BLaER1 treated with 17β-estradiol and CSF1 and Interleukin-3, amounts not matched to agents 10 nM and 100 nM (cell line): Measurements from ENCODE around the gene ACOX1.

Experiments used
- H3K27ac ChIP-seq, 11 experiments: shearing (Covaris generic); formaldehyde crosslinking; 2 replicates each; pipeline ENCODE4 v1.8.1; 2022
- H3K27me3 ChIP-seq, 11 experiments: shearing (Covaris generic); formaldehyde crosslinking; 2 replicates each; pipeline ENCODE4 v1.8.1; 2022
- H3K36me3 ChIP-seq, 11 experiments: shearing (Covaris generic); formaldehyde crosslinking; 2 replicates each; pipeline ENCODE4 v1.8.1; 2022
- H3K4me1 ChIP-seq, 10 experiments: shearing (Covaris generic); formaldehyde crosslinking; 2 replicates each; pipeline ENCODE4 v1.8.1; 2022
- H3K4me2 ChIP-seq, 11 experiments: shearing (Covaris generic); formaldehyde crosslinking; 2 replicates each; pipeline ENCODE4 v1.8.1; 2022
- H3K4me3 ChIP-seq, 10 experiments: shearing (Covaris generic); formaldehyde crosslinking; 2 replicates each; pipeline ENCODE4 v1.8.1; 2022
- H3K9ac ChIP-seq, 11 experiments: shearing (Covaris generic); formaldehyde crosslinking; 2 replicates each; pipeline ENCODE4 v1.8.1; 2022
- H3K9me3 ChIP-seq, 11 experiments: shearing (Covaris generic); formaldehyde crosslinking; replicated peaks in 1 of 11; 2 replicates each; pipeline ENCODE4 v1.8.1; 2022
- H4K20me1 ChIP-seq, 11 experiments: shearing (Covaris generic); formaldehyde crosslinking; 2 replicates each; pipeline ENCODE4 v1.8.1; 2022
- Cebpa-rat ChIP-seq, 11 experiments: shearing (Covaris generic); IDR thresholded peaks; 2 replicates each; pipeline ENCODE4 v1.8.1; 2022

Gene ACOX1

GRCh38 chr17:75940727-75941441 is 38.1 kb downstream of the ACOX1 start, which contains the start of gene FBF1:
TSS of gene FBF1 (minus strand) at chr17:75941042. CDS start at chr17:75938149, 2,893 bp downstream.
- Histone ChIP-seq H3K27ac (peak within 1 kb of the TSS; percentile 57 to 83 (median 74)), H3K9me3 (no peaks in the 10 kb centered on the region), H3K27me3 (no peaks in the 10 kb centered on the region), H3K4me1 (peaks cover 13 to 20% (median 18%) of the 10 kb centered on the region in 10 experiments), H3K4me3 (peak within 1 kb of the TSS; percentile 66 to 85 (median 76)), H3K4me2 (peak within 1 kb of the TSS; percentile 82 to 98 (median 93)), H4K20me1 (no peaks in the 10 kb centered on the region), H3K36me3 (peaks cover 8 to 32% (median 20%) of the 10 kb centered on the region in 11 experiments), H3K9ac (peak within 1 kb of the TSS; percentile 78 to 92 (median 85))
- no peak for TF ChIP-seq Cebpa-rat (IDR thresholded peaks at IDR 0.05)

- H3K4me3 ChIP-seq: no peak overlapping the region
- H3K9ac ChIP-seq: no peak overlapping the region
- no peaks in the 10 kb centered on the region for H3K27me3 ChIP-seq
- H3K9me3 ChIP-seq: no peaks in the 10 kb centered on the region
- H3K36me3 ChIP-seq: peaks cover 0 to 1% (median 0%) of the 10 kb centered on the region in 11 experiments; a peak in 3 of 22 replicates
- no peaks in the 10 kb centered on the region for H4K20me1 ChIP-seq
- H3K4me1 ChIP-seq: peaks cover 13 to 20% (median 18%) of the 10 kb centered on the region in 10 experiments
- H3K27ac ChIP-seq: no peak overlapping the region
- no peak for TF ChIP-seq Cebpa-rat (IDR thresholded peaks at IDR 0.05)
- no peak overlapping the region for H3K4me2 ChIP-seq
Observed at GRCh38 chr17:75937652-75938051, 41.3 kb downstream of the ACOX1 start.

GRCh38 chr17:75933808-75934207 is 45.2 kb downstream of the ACOX1 start:
- Histone ChIP-seq H3K36me3 (peaks cover 0 to 4% (median 0%) of the 10 kb centered on the region in 11 experiments; a peak in 1 of 22 replicates), H3K4me1 (peaks cover 0 to 7% (median 0%) of the 10 kb centered on the region in 10 experiments; a peak in 2 of 20 replicates), H3K27me3 (no peaks in the 10 kb centered on the region), H3K9ac (no peak overlapping the region), H4K20me1 (no peaks in the 10 kb centered on the region), H3K27ac (no peak overlapping the region), H3K9me3 (no peaks in the 10 kb centered on the region), H3K4me2 (no peak overlapping the region), H3K4me3 (no peak overlapping the region)
- TF ChIP-seq Cebpa-rat (IDR thresholded peaks at IDR 0.05): no peak

- Histone ChIP-seq H3K9ac (no peak overlapping the region), H3K27me3 (no peaks in the 10 kb centered on the region), H4K20me1 (no peaks in the 10 kb centered on the region), H3K36me3 (peaks cover 0 to 4% (median 0%) of the 10 kb centered on the region in 11 experiments; a peak in 1 of 22 replicates), H3K4me3 (no peak overlapping the region), H3K4me1 (peaks cover 0 to 7% (median 0%) of the 10 kb centered on the region in 10 experiments; a peak in 4 of 20 replicates), H3K9me3 (no peaks in the 10 kb centered on the region), H3K27ac (no peak overlapping the region), H3K4me2 (no peak overlapping the region)
- no peak for TF ChIP-seq Cebpa-rat (IDR thresholded peaks at IDR 0.05)
Observed at GRCh38 chr17:75932852-75933251, 46.1 kb downstream of the ACOX1 start.

- Histone ChIP-seq H3K27me3 (no peaks in the 10 kb centered on the region), H3K9me3 (no peaks in the 10 kb centered on the region), H3K36me3 (peaks cover 0 to 4% (median 0%) of the 10 kb centered on the region in 11 experiments; a peak in 1 of 22 replicates), H3K4me3 (no peak overlapping the region), H3K4me2 (0 out of 22 replicates have a peak overlapping the region, but pooled peaks of 2 of the 11 experiments have one; percentile 10 to 15), H3K4me1 (peaks cover 0 to 14% (median 0%) of the 10 kb centered on the region in 10 experiments; a peak in 7 of 20 replicates), H3K9ac (no peak overlapping the region), H4K20me1 (no peaks in the 10 kb centered on the region), H3K27ac (no peak overlapping the region)
- TF ChIP-seq Cebpa-rat (IDR thresholded peaks at IDR 0.05): no peak
Observed at GRCh38 chr17:75931062-75931461, 47.9 kb downstream of the ACOX1 start.

GRCh38 chr17:75927286-75927922 is 51.6 kb downstream of the ACOX1 start:
- Histone ChIP-seq H3K4me3 (no peak overlapping the region), H3K9ac (no peak overlapping the region), H4K20me1 (no peaks in the 10 kb centered on the region), H3K27me3 (no peaks in the 10 kb centered on the region), H3K4me1 (peaks cover 22 to 33% (median 28%) of the 10 kb centered on the region in 10 experiments), H3K36me3 (peaks cover 0 to 4% (median 0%) of the 10 kb centered on the region in 11 experiments; a peak in 1 of 22 replicates), H3K27ac (no peak overlapping the region), H3K9me3 (no peaks in the 10 kb centered on the region), H3K4me2 (peak overlapping the region in 3 of 11 experiments; percentile 3 to 49 (median 18); a peak in 5 of 22 replicates)
- TF ChIP-seq Cebpa-rat (IDR thresholded peaks at IDR 0.05): no peak

- no peak overlapping the region for H3K9ac ChIP-seq
- H3K4me2 ChIP-seq: no peak overlapping the region
- H3K4me1 ChIP-seq: peaks cover 28 to 40% (median 35%) of the 10 kb centered on the region in 10 experiments
- TF ChIP-seq Cebpa-rat (IDR thresholded peaks at IDR 0.05): no peak
- no peaks in the 10 kb centered on the region for H3K9me3 ChIP-seq
- H3K36me3 ChIP-seq: peaks cover 0 to 4% (median 0%) of the 10 kb centered on the region in 11 experiments; a peak in 1 of 22 replicates
- H4K20me1 ChIP-seq: no peaks in the 10 kb centered on the region
- no peak overlapping the region for H3K27ac ChIP-seq
- no peak overlapping the region for H3K4me3 ChIP-seq
- H3K27me3 ChIP-seq: no peaks in the 10 kb centered on the region
Observed at GRCh38 chr17:75926456-75926855, 52.5 kb downstream of the ACOX1 start.

GRCh38 chr17:75925912-75926311 is 53.1 kb downstream of the ACOX1 start:
- Histone ChIP-seq H3K27me3 (no peaks in the 10 kb centered on the region), H3K9ac (no peak overlapping the region; a peak in 1 of 22 replicates)

GRCh38 chr17:75925103-75925502 is 53.9 kb downstream of the ACOX1 start:
- peak overlapping the region in 5 of 11 experiments; percentile 15 to 83 (median 70); a peak in 3 of 22 replicates for H3K4me2 ChIP-seq
- no peak for TF ChIP-seq Cebpa-rat (IDR thresholded peaks at IDR 0.05)
- no peaks in the 10 kb centered on the region for H3K9me3 ChIP-seq

More at GRCh38 chr17:75925912-75926311, 53.1 kb downstream of the ACOX1 start:
- H3K4me1 ChIP-seq: peaks cover 28 to 40% (median 35%) of the 10 kb centered on the region in 10 experiments
- TF ChIP-seq Cebpa-rat (IDR thresholded peaks at IDR 0.05): no peak
- peak overlapping the region in 2 of 11 experiments; percentile 38 to 50; a peak in 3 of 22 replicates for H3K27ac ChIP-seq
- H3K36me3 ChIP-seq: peaks cover 0 to under 1% (median 0%) of the 10 kb centered on the region in 11 experiments; a peak in 1 of 22 replicates
- no peaks in the 10 kb centered on the region for H4K20me1 ChIP-seq
- H3K4me2 ChIP-seq: 0 out of 22 replicates have a peak overlapping the region, but pooled peaks of 1 of the 11 experiments have one; percentile 33
- no peaks in the 10 kb centered on the region for H3K9me3 ChIP-seq
- no peak overlapping the region for H3K4me3 ChIP-seq

More at GRCh38 chr17:75925103-75925502, 53.9 kb downstream of the ACOX1 start:
- Histone ChIP-seq H3K27me3 (no peaks in the 10 kb centered on the region), H4K20me1 (no peaks in the 10 kb centered on the region), H3K9ac (peak overlapping the region in 2 of 11 experiments; percentile 4 to 19; a peak in 2 of 22 replicates), H3K27ac (peak overlapping the region in 7 of 11 experiments; percentile 13 to 55 (median 42); a peak in 7 of 22 replicates), H3K36me3 (0 out of 22 replicates have a peak, but pooled peaks cover 0 to 2% (median 0%) of the 10 kb centered on the region in 11 experiments), H3K4me3 (no peak overlapping the region), H3K4me1 (peaks cover 28 to 38% (median 34%) of the 10 kb centered on the region in 10 experiments)
